GM12878 (cell line): ENCODE data around the gene GRIA4. TPM values are rescaled to one million over a fixed set of nuclear protein-coding genes. Genes with fewer than 3 reads are reported as not detected.

Experiments used
- ATF7 ChIP-seq: fragments of 450-650 bp; IDR thresholded peaks from 2 replicates; pipeline ENCODE4 v1.6.1; 2016; ENCODE audit warnings: low read depth, mild to moderate bottlenecking
- BCL11A ChIP-seq: IDR thresholded peaks from 2 replicates; pipeline ENCODE4 v1.6.1; 2011; ENCODE audit warnings: low read depth, low read length
- CUX1 ChIP-seq: IDR thresholded peaks from 2 replicates; pipeline ENCODE4 v1.6.1; 2012; ENCODE audit warnings: improper control_type of control experiment, low read depth, low read length; ENCODE audit not compliant: insufficient replicate concordance
- EGR1 ChIP-seq, 2 experiments: IDR thresholded peaks; 1 replicate in 1 of 2; 2 replicates in 1 of 2; pipeline ENCODE4 v1.6.1; 2011 to 2012; ENCODE audit warnings: low read depth in 2 of 2, low read length in 2 of 2, borderline replicate concordance in 1 of 2, mild to moderate bottlenecking in 1 of 2, moderate library complexity in 1 of 2
- HSF1 ChIP-seq: fragments of 150-350 bp; IDR thresholded peaks from 2 replicates; pipeline ENCODE4 v1.6.1; 2014; ENCODE audit warnings: mild to moderate bottlenecking, low read depth, low read length
- MEF2B ChIP-seq: fragments of 450-650 bp; IDR thresholded peaks from 2 replicates; pipeline ENCODE4 v1.6.1; 2018; ENCODE audit warnings: mild to moderate bottlenecking, moderate library complexity; ENCODE audit not compliant: partially characterized antibody, poor library complexity, severe bottlenecking
- NR2C2 ChIP-seq: IDR thresholded peaks from 2 replicates; pipeline ENCODE4 v1.6.1; 2011; ENCODE audit warnings: borderline replicate concordance, low read depth; ENCODE audit not compliant: control insufficient read depth, insufficient read length
- PKNOX1 ChIP-seq: fragments of 450-650 bp; IDR thresholded peaks from 2 replicates; pipeline ENCODE4 v1.6.1; 2016; ENCODE audit warnings: mild to moderate bottlenecking
- POLR2AphosphoS5 ChIP-seq: IDR thresholded peaks from 2 replicates; pipeline ENCODE4 v1.6.1; 2011; ENCODE audit warnings: mild to moderate bottlenecking, low read length, inconsistent platforms
- SMAD5 ChIP-seq: IDR thresholded peaks from 2 replicates; pipeline ENCODE4 v1.6.1; 2016; ENCODE audit warnings: antibody characterized with exemption, low read depth
- SREBF1 ChIP-seq: IDR thresholded peaks from 2 replicates; pipeline ENCODE4 v1.6.1; 2012; ENCODE audit warnings: mild to moderate bottlenecking, low read length
- USF1 ChIP-seq: IDR thresholded peaks from 2 replicates; pipeline ENCODE4 v1.6.1; 2011; ENCODE audit warnings: borderline replicate concordance, low read depth, mild to moderate bottlenecking, moderate library complexity, mixed read lengths, low read length; ENCODE audit not compliant: insufficient read depth; ENCODE audit errors: extremely low read length
- polyA plus RNA-seq, 11 experiments: library from polyadenylated mRNA; depleted of rRNA in 4 of 11; unstranded in 6 of 11; stranded (reverse) in 5 of 11; fragments of >200 nt; fragmentation: Nextera tagmentation in 4 of 11; fragmentation: Illumina TruSeq in 1 of 11; extraction: Ambion mirVana in 4 of 11; extraction: Trizol in 1 of 11; gene quantifications; 1 replicate in 1 of 11; 2 replicates in 10 of 11; pipeline versions ENCODE4 v1.2.1 to v1.2.3, GENCODE V29; 2011 to 2016; ENCODE audit warnings: inconsistent platforms in 2 of 11, missing spikeins in 2 of 11, low read depth in 1 of 11
- total RNA-seq, 4 experiments: library from RNA; depleted of rRNA in 3 of 4; stranded (reverse); fragments of >200 nt in 3 of 4; fragmentation: Illumina TruSeq in 1 of 4; extraction: Trizol in 1 of 4; gene quantifications; 2 replicates each; pipeline versions ENCODE4 v1.2.1 to v1.2.3, GENCODE V29; 2013 to 2021

Gene GRIA4
- total and polyA plus RNA-seq, 10 of the 15 experiments (the other 5 are each of a cell fraction or from before 2014, with no cell fraction given) = 0.04 TPM; not detected in 9

- TF ChIP-seq CUX1 (no peak), NR2C2 (no peak), HSF1 (no peak), BCL11A (no peak), USF1 (no peak), ATF7 (no peak), MEF2B (no peak), PKNOX1 (no peak), POLR2AphosphoS5 (no peak), SMAD5 (no peak), EGR1 (IDR thresholded peaks at IDR 0.05; ENCODE audit: borderline replicate concordance in 1 of 2, low read depth in 2 of 2, low read length in 2 of 2) (no peak), SREBF1 (no peak)
These were observed 27.4 kb upstream of the GRIA4 start (continued) for GRCh38 chr11:105582497-105582896.
